Measurements from ENCODE around the gene C19orf47. TPM values are rescaled to one million over a fixed set of nuclear protein-coding genes. Genes with fewer than 3 reads are reported as not detected.

C19orf47 gene
- total RNA-seq, 2 donors from 2014 or later = 20.8 to 27.3 TPM

- 93% methylated on average over 12 of the region's 27 CpGs for WGBS
Observed at GRCh38 chr19:40321566-40322270, 26.5 kb downstream of the C19orf47 start.

DNA sequence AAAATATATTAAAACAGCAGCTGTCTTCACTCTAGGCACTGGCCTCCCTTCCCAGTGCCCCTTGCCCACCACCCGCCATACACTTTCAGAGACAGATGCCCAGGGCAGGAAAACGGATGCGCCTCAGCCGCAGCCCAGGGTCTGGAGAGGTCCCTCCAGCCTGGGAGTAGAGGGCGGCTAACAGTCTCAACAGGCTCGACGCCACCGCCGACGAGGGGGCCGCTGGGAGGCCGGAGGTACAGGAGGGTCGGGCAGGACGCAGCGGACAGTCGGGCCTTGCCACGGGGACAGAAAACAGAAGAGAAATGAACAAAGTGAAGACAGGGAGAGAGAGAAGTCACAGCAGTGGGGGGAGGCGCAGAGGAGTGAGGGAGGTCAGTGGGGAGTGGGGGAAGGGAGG is 27.1 kb downstream of the C19orf47 start:
- Histone ChIP-seq H3K9me3 (no peaks in the 10 kb centered on the region), H3K27ac (no peak overlapping the region), H3K4me1 (replicated peaks) (no peaks in the 10 kb centered on the region), H3K36me3 (peaks cover 18 to 38% of the 10 kb centered on the region in 2 donors), H3K4me3 (no peak overlapping the region), H3K27me3 (replicated peaks; ENCODE audit: insufficient read depth) (no peaks in the 10 kb centered on the region)
- no peak for TF ChIP-seq POLR2AphosphoS5 (IDR thresholded peaks at IDR 0.05)
- no peak for TF ChIP-seq CTCF (IDR thresholded peaks at IDR 0.05)
- no peak for TF ChIP-seq POLR2A (IDR thresholded peaks at IDR 0.05)
- intact Hi-C loops (cut with DNase I) = no loop called here
- WGBS = 95% methylated on average over 18 of the region's 18 CpGs
- no peak for DNase-seq (ENCODE audit: low spot score)

More at GRCh38 chr19:40321566-40322270, 26.5 kb downstream of the C19orf47 start:
- no peak for DNase-seq (ENCODE audit: low spot score)
- Histone ChIP-seq H3K4me3 (no peak overlapping the region), H3K4me1 (replicated peaks) (no peaks in the 10 kb centered on the region), H3K9me3 (no peaks in the 10 kb centered on the region), H3K27ac (no peak overlapping the region), H3K36me3 (peaks cover 18 to 43% of the 10 kb centered on the region in 2 donors), H3K27me3 (replicated peaks; ENCODE audit: insufficient read depth) (no peaks in the 10 kb centered on the region)
- intact Hi-C loops (cut with DNase I) = no loop called here
- TF ChIP-seq POLR2AphosphoS5 (IDR thresholded peaks at IDR 0.05) (no peak), CTCF (IDR thresholded peaks at IDR 0.05) (no peak), POLR2A (IDR thresholded peaks at IDR 0.05) (no peak)

- H3K9me3 ChIP-seq = no peaks in the 10 kb centered on the region
- no peaks in the 10 kb centered on the region for H3K27me3 ChIP-seq (replicated peaks; ENCODE audit: insufficient read depth)
- H3K4me3 ChIP-seq = no peak overlapping the region
- H3K4me1 ChIP-seq (replicated peaks) = no peaks in the 10 kb centered on the region
- 82% methylated on average over 7 of the region's 7 CpGs for WGBS
- no peak overlapping the region for H3K27ac ChIP-seq
- peaks cover 18 to 33% of the 10 kb centered on the region in 2 donors for H3K36me3 ChIP-seq
- TF ChIP-seq POLR2A (IDR thresholded peaks at IDR 0.05) = no peak
- no peak for TF ChIP-seq POLR2AphosphoS5 (IDR thresholded peaks at IDR 0.05)
- no peak for TF ChIP-seq CTCF (IDR thresholded peaks at IDR 0.05)
- intact Hi-C loops (cut with DNase I) = no loop called here
- no peak for DNase-seq (ENCODE audit: low spot score)
Observed at GRCh38 chr19:40320558-40320935, 27.6 kb downstream of the C19orf47 start.

DNA sequence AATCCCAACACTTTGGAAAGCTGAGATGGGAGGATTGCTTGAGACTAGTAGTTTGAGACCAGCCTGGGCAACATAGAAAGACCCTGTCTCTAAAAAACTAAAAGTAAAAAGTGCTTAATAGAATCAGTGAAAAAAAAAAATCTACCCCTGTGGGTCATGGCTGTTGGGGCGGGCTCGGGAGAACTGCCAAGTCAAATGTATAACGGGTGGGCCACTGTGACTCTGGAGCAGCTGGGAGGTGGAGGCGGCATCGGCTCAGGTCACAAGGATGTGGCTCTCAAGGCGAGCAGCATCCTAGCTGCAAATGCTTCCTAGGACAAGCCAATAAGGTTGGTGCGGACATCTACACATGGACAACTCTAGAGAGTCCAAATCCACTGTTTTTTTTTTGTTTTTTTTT is 30.9 kb downstream of the C19orf47 start:
- peaks cover 10 to 12% of the 10 kb centered on the region in 2 donors for H3K36me3 ChIP-seq

More for the DNA sequence above, 30.9 kb downstream of the C19orf47 start:
- TF ChIP-seq POLR2A (IDR thresholded peaks at IDR 0.05) = no peak
- no peak for TF ChIP-seq POLR2AphosphoS5 (IDR thresholded peaks at IDR 0.05)
- no peak for TF ChIP-seq CTCF (IDR thresholded peaks at IDR 0.05)
- Histone ChIP-seq H3K9me3 (no peaks in the 10 kb centered on the region), H3K4me3 (no peak overlapping the region), H3K27ac (no peak overlapping the region), H3K4me1 (replicated peaks) (no peaks in the 10 kb centered on the region), H3K27me3 (replicated peaks; ENCODE audit: insufficient read depth) (no peaks in the 10 kb centered on the region)
- WGBS = 78% methylated on average over 7 of the region's 7 CpGs
- intact Hi-C loops (cut with DNase I) = no loop called here
- no peak for DNase-seq (ENCODE audit: low spot score)
